HG02588 (cell line): Measurements from ENCODE around the gene HGS.
"Not testable (repeated sequence)": the region's sequence is repeated elsewhere in the genome, so short reads cannot be mapped to it uniquely, and the experiment has no call there.

Experiments used
- ATAC-seq: cut with Tn5 transposase; IDR thresholded peaks from one replicate; pipeline ENCODE4 v1.9.1; 2021; ENCODE audit warnings: mild to moderate bottlenecking, moderate library complexity; ENCODE audit not compliant: unreplicated experiment

The HGS gene

DNA sequence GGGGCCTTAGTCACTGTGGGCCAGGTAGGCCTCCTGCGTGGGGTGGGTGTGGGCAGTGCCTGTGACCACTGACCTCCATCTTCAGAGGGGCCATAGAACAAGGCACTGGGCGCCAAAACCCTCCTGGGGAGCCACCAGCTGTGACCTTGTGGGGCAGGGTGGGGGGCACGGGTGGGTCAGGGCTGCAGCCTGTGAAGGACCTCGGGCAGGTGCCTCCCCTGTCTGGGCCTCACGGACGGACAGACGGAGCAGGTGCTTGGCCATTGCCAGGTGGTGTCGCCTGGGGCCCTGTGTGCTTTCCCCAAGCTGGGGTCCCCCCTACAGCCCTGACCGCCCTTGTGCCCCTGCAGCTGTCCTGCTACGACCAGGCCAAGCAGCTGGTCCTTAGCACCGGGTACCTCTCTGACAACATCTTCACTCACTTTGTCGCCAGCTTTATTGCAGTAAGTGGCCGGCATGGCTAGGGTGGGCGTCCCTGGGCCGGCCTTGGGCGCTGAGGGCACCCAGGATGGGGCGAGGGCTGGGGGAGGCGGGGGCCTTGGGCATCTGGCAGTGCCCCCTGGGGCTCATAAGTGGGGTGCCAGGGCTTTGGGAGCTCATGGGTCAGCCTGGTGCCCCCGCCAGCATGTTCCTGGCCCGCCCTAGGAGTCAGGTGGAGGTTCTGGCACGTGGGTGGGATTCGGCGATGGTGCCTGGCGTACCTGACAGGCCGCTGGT is 33.4 kb downstream of the HGS start:
- no peak for ATAC-seq

DNA sequence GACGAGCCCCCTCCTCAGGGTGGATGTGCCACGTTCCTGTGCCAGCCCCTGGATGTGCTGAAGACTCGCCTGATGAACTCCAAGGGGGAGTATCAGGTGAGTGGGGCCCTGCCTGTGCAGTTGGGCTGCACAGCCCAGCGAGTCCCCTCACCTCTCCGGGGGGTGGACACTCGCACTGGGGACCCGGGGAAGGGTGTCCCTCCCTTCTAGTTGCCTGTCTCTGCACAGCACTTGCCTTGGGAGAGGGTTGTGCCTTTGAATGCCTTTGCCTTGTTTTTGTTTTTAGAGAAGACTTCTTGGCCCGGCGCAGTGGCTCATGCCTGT is 33.9 kb downstream of the HGS start:
- no peak for ATAC-seq

DNA sequence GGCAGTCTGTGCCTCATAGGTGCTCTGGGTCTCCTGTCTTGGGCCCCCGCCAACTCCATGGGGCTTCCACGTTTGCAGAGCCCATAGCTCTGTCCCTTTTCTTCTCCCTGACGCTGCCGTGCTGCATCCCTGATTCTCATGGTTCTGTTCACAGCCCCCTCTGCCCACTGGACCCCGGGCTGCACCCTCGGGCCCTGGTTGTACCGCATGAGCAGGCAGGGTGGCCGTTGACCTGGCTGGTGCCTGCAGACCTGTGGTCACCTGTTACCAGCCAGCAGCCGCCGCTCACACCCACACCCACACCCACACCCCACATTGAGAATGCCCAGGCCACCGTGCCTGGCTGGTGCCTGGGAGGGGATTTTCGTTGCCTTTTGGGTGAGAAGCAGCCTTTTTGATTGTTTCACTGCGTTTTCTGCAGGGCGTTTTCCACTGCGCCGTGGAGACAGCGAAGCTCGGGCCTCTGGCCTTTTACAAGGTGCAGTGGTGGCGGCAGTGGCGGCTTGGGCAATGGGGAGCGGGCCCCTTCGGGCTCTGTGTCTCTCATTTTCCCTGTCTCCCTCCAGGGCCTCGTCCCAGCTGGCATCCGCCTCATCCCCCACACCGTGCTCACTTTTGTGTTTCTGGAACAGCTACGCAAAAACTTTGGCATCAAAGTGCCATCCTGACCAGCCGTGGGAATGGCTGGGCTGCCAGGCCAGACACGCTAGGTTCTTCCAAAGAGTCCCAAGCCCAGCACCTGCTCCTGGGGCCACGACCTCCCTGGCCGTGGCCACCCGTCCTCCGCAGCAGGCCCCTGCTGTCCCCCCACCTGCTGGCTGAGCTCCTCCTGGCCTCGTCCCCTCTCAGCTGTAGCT is 35.8 kb downstream of the HGS start:
- no peak for ATAC-seq

DNA sequence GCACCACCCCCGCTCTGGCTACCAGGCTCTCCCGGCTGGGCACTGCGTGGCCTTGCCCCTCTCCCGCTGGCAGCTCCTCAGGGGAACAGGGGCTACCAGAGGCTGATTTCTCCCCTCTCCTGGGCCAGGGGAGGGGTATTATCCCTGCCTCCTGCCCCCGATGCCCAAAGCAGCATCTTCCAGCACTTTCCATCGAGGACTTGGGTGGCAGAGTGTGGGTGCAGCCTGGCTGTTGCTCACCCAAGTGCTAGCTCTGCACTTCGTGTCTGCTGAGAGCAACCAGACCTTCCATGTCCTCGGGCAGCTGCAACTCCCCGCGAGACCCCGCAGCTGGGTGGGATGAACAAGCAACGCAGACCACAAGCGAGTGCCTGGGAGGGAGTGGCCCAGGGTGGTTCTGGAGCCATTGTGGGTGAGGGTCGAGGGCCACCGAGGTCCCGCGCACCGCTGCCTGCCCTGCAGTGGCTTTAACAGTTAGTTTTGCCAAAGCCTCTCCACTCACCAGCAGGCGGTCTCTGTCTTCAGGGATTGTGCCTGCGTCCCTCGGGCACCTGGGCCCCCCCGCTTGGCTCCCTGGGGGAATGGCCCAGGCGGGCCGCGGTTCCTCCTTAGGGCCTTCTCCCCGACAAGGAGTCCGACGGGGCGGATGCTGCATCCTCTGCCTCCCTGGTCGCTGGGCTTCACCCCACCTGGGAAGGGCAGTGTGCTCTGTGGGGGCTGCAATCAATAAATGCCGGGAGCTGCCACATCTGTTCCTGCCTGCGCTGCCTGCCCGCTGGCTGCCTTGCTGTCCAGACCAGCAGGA is 36.7 kb downstream of the HGS start:
- no peak for ATAC-seq

DNA sequence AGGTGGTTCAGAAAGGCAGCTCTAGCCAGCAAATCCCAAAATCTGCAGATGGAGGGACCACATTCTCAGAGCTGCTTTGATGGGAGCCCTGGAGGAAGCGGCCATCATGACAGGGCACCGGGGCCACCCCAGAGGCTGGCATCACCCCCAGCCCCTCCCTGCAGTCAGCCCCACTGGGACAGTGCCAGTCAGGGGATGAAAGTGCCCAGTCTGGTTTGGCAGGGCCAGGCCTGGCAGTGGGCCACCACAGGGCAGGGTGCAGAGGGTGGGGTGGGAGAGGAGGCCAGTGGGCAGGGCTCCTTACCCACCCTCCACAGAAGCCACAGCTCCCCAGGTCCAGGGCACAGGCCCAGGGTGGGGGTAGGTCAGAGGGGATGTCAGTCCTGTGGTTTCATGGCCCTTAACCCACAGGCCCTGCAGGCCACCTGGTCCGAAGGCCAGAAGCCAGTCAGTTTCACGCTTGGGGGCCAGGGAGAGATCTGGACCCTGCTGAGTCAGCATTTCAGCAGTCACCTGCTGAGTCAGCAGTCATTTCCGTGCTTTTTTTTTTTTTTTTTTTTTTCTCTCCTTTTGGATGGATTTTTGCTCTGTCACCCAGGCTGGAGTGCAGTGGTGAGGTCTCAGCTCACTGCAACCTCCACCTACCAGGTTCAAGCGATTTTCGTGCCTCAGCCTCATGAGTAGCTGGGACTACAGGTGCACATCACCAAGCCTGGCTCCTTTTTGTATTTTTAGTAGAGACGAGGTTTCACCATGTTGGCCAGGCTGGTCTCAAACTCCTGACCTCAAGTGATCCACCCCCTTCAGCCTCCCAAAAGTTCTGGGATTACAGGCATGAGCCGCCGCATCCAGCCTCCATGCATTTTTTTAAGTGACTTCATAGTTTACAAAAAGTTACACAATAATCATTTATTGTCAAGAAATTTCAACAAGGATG is 38.6 kb downstream of the HGS start:
- no peak for ATAC-seq

DNA sequence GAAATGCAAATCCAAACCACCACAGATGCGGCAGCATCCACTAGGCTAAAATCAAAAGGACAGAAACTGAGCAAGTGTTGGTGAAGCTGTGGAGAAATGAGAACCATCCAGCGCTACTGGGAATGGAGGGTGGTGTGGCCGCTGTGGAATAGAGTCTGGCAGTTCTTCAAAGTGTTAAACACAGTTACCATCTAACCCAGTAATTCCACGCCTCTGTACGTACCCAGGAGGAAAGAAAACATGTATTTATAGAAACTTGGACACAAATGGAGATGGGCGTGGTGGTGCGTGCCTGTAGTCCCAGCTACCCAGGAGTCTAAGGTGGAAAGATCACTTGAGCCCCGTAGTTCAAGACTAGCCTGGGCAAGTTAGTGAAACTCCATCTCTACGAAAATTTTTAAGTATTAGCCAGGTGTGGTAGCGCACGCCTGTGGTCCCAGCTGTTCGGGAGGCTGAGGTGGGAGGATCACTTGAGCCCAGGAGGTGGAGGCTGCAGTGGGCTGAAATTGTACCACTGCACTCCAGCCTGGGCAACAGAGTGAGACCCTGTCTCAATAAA is 39.9 kb downstream of the HGS start:
- ATAC-seq: no peak

DNA sequence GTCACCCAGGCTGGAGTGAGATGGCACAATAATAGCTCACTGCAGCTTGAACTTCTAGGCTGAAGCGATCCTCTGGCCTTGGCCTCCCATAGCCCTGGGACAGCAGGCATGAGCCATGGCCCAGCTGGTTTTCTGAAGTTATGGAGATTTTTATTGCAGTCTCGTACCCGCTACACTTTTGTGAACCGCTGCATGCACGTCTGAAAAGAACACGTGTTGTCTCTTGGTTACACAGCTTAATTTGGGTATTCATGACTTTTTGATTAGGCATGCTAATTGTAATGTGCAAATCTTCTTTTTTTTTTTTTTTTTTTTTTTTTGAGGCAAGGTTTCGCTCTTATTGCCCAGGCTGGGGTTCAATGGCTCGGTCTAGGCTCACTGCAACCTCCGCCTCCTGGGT is 41.6 kb downstream of the HGS start:
- no peak for ATAC-seq

DNA sequence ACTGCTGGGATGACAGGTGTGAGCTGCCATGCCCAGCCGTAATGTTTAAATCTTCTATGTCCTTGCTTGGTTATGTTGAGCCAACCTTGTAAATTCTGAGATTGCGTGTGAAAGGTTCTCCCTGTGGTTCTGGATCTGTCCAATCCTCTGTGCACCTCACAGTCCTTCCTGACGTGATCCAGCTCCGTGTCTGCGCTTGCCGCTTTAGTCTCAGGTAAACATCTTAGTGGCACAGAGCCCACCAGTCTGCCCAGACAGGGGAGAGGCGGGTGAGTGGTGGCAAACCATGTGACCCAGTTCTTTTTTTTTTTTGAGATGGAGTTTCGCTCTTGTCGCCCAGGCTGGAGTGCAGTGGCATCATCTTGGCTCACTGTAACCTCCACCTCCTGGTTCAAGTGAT is 42.2 kb downstream of the HGS start:
- ATAC-seq: no peak

DNA sequence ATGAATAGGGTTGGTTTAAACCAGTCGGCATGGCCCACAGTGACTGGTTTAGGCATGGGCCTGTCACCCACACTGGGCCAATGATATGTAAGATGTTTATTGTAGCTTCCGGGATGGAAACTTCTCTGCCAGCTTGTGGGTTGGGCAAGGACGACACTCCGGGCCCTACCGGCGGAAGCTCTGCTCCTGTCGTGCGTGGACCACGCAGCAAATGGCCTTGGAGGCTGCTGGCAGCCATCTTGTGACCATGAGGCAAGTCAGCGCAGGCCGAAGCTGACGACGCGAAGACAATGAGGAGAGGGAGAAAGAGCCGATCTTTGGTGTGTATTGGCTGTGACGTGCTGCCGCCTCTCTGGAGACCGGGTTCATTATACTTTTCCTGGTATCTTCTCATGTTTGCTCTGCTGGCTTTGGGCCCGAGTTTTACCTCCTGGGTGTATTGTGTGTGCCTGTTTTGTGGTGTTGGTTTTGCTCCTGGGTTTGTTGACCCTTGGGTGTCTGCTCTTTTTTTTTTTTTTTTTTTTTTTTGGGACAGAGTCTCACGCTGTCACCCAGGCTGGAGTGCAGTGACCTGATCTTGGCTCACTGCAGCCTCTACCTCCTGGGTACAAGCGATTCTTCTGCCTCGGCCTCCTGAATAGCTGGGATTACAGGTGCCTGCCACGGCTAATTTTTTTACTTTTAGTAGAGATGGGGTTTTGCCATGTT is 43.7 kb downstream of the HGS start:
- ATAC-seq: no peak

DNA sequence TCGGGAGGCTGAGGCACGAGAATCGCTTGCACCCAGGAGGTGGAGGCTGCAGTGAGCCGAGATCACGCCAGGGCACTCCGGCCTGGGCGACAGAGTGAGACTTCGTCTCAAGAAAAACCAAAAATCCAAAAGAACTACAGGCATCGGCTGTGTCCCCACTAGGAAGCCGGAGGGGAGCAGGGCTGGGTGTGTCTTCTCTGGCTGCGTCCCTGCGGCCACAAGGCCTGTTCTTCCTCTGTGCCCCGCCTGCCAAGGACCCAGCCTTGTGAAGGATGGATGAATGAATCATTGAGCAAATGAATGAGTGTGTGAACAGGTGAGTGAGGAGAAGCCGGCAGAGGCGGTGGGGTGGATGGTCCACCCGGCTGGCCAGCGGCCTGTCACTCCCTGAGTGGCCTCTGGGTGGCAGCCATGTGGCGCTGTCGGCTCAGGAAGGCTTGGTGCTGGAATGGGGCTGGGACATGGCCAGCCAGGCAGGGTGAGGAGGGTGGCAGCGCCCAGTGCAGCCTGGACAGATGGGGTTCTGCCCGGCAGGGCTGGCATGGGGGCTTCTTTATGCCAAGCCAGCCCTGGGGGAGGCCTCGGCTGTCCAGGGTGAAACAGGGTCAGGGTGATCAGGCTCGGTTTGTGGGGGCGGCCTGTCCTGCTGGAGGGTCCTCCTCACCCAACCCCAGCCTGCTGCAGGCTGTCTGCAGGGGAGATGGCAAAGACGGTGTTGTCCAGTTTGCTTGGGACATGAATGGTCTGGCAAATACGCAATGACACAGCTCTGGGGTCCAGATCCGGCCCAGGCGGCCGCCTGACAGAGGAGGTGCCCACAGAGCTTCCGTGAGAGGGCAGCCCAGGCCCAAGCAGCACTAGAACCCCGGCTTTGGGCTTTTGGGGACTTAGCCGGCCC is 49.9 kb downstream of the HGS start:
- no peak for ATAC-seq

DNA sequence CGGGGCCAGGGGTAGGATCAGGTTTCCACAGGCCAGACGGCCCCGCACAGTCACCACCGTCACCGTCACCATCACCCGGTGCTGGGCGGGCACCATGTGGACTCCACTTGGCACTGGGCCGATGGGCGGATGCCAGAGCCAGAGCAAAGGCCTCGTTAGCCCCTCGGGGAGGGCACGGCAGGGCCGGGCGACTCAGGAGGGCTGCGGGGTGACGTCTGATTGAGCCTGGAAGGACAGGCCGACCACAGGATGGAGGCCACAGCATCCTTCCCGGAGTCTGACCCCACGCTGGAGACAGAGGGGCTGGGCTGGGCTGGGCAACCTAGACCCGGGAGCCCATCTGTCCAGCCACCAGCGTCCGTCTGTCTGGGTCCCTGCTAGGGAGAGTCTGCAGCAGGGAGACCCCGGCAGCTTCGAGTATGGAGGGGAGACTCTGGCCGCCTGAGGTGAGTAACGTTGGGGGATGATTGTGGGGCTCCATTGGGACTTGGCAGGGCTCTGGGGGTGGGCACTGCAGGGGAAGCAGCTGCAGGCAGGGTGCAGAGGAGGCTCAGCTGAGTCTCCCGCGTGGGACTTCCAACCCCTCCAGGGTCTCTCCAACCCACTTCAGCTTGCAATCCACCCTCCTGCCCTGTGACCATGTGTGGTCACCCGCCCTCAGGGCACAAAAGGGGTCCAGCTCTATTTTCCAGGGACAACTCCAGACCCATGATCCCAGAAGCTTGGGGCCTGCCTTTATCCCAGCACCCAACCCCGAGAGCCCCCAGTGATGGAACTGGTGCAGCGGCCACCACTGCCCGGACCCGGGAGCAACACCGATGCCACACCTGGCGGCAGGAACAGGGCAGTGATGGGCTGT is 50.8 kb downstream of the HGS start:
- ATAC-seq: no peak

DNA sequence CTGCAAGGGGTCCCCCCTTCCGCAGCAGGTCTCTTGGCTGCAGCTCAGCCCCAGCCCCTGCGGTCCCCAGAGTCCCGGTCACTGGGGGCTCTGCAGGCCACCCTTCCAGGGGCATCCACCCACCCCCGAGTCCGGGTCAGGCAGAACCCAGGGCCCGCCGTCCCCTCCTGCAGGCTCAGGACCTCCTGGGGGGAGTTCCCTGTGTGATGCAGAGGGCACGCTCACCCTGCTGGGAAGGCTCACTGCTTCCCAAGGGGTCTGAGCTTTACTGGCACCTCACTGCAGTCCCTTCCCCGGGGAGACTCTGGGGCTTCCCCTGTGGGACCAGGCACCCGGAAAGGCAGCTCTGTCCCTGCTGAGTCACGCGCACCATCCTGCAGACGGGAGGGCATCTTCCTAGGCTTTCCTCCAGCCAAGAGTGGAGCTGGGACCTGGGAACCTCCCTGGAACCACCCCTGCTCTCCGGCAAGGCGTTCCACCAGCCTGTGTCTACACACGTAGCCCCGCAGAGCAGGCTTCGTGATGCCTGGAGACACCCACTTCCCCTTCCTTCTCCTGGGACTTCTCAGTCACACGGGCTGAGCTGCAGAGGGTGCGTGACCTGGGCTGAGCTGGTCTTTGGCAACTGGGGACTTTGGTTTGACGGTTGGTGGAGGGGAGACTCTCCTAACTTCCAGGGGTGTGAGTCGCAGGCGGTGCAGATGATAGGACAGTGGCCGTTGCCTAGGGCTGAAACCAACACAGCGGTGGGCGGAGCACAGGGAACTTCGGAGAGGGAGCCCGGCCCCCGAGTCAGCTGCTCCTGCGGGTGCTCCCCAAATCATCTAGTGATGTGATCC is 51.7 kb downstream of the HGS start:
- ATAC-seq: peak; percentile 56

DNA sequence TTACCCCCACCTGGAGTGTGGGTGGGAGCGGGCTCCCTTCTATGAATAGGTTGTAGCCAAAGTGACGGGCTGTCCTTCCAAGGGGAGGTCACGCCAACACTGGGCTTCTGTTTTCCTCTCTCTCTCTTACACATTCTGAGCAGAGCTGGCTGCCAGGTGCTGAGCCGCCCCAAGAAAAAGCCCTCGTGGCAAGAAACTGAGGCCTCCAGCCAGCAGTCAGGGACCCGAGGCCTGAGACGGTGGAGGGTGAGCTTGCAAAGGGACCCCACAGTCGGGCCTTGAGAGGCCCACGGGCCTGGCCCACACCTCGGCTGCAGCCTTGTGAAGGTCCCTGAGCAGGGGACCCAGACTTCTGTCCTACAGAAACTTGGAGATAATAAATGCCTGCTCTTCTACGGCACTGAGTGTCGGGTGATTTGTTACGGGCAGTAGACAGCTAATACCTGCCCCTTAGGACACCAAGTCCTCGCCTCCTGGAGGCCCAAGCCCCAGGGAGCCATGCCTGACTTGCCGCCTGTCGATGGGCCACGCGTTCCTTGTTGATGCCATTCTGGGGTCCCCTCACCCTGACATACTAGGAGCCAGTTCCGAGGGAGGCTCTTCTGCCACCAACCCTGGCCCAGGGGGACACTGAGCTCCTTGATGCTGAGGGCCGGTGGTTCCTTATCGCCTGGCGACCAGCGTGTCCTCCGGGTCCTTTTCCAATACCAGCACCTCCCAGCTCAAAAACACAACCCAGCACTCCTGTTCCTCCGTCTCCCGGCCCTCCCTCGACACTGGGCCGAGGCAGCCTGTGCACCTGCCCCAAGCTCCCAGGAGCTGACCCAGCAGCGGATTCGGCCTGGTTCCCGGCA is 54.4 kb downstream of the HGS start:
- no peak for ATAC-seq

DNA sequence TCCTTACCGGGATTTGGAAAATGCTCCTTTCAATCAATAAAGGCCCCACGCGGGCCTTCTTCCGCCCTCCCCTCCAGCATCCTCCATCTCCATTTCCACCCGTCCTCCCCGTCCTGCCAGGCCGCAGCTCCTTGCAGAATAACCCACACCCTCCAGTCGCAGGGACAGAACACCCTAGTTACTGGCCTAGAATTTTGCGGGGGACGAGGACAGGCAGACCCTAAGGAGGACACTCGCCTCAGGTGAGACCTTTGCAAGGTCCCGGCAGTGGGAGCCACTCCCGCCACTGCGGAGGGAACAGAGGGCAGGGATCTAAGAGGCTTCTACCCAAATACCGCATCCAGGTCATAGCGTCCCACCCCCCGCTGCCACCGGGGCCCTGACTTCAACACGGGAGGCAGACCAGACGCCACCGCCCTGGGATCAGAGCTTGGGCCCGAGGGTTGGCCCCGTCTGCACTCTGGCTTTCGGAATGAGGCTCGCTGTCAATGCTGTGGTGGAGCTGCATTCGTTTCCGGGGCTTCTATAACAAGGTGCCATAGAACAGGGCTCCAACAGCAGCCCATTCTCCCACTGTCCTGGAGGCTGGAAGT is 55.1 kb downstream of the HGS start:
- ATAC-seq: no peak

DNA sequence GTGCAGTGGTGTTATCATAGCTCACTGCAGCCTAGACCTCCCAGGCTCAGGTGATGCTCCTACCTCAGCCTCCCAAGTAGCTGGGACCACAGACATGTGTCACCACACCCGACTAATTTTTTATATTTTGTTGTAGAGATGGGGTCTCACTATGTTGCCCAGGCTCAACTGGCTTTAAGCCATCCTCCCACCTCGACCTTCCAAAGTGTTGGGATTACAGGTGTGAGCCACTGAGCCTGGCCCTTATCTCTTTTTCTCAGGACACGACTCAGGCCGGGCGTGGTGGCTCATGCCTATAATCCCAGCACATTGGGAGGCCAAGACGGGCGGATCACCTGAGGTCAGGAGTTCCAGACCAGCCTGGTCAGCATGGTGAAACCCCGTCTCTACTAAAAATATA is 55.8 kb downstream of the HGS start:
- not testable (repeated sequence) for ATAC-seq
